HepG2 (cell line): ENCODE data around the gene CKS1B. TPM values are rescaled to one million over a fixed set of nuclear protein-coding genes. Genes with fewer than 3 reads are reported as not detected.

Experiments used
- AGO2 ChIP-seq: fragments of 200-400 bp; formaldehyde crosslinking; optimal IDR thresholded peaks from 2 replicates; pipeline ENCODE3; 2017; ENCODE audit warnings: mild to moderate bottlenecking, low read depth, low read length, moderate library complexity
- ASH2L ChIP-seq: fragments of 300-600, 200-600 bp; sonication (generic); IDR thresholded peaks from 2 replicates; pipeline ENCODE4 v1.7.0; 2017; ENCODE audit warnings: low read depth, mild to moderate bottlenecking, moderate library complexity, mixed read lengths, low read length; ENCODE audit not compliant: insufficient read length
- ATAD3A ChIP-seq: sonication (generic); formaldehyde crosslinking; IDR thresholded peaks from 2 replicates; pipeline ENCODE4 v1.4.0; 2020; ENCODE audit warnings: missing genetic modification reagents
- FOXK1 ChIP-seq: sonication (generic); formaldehyde crosslinking; IDR thresholded peaks from 2 replicates; pipeline ENCODE4 v1.4.0; 2020; ENCODE audit warnings: low read depth, missing genetic modification reagents, borderline replicate concordance
- HOXA3 ChIP-seq: sonication (generic); formaldehyde crosslinking; IDR thresholded peaks from 2 replicates; pipeline ENCODE4 v1.5.0; 2020; ENCODE audit warnings: missing genetic modification reagents
- HOXD1 ChIP-seq: sonication (generic); formaldehyde crosslinking; IDR thresholded peaks from 2 replicates; pipeline ENCODE4 v1.5.0; 2020; ENCODE audit warnings: missing genetic modification reagents
- MAZ ChIP-seq, 2 experiments: sonication (generic) in 1 of 2; formaldehyde crosslinking in 1 of 2; IDR thresholded peaks; 2 replicates each; pipeline versions ENCODE4 v1.5.0 to v1.6.1; 2012 to 2020; ENCODE audit warnings: low read depth in 2 of 2, mild to moderate bottlenecking in 2 of 2, borderline replicate concordance in 1 of 2, improper control_type of control experiment in 1 of 2, low read length in 1 of 2, missing genetic modification reagents in 1 of 2, moderate library complexity in 1 of 2
- MBD4 ChIP-seq: IDR thresholded peaks from 2 replicates; pipeline ENCODE4 v1.6.1; 2012; ENCODE audit warnings: low read length, inconsistent platforms, borderline replicate concordance
- MZF1 ChIP-seq: sonication (generic); formaldehyde crosslinking; IDR thresholded peaks from 2 replicates; pipeline ENCODE4 v1.8.1; 2023; ENCODE audit warnings: mild to moderate bottlenecking, missing genetic modification reagents, borderline replicate concordance
- SIN3B ChIP-seq: fragments of 150-350 bp; IDR thresholded peaks from 2 replicates; pipeline ENCODE4 v1.6.1; 2014; ENCODE audit warnings: low read length
- SKI ChIP-seq: fragments of 450-650 bp; IDR thresholded peaks from one replicate; pipeline ENCODE4 v1.6.1; 2018; ENCODE audit warnings: mild to moderate bottlenecking; ENCODE audit not compliant: partially characterized antibody
- SNRNP70 ChIP-seq: fragments of 200-400 bp; formaldehyde crosslinking; IDR thresholded peaks from 2 replicates; pipeline ENCODE4 v1.6.1; 2017; ENCODE audit warnings: mild to moderate bottlenecking, low read depth, low read length, moderate library complexity
- SRSF1 ChIP-seq: fragments of 200-400 bp; formaldehyde crosslinking; optimal IDR thresholded peaks from 2 replicates; pipeline ENCODE3; 2017; ENCODE audit warnings: mild to moderate bottlenecking, low read depth, low read length, moderate library complexity
- TAF15 ChIP-seq: fragments of 200-400 bp; formaldehyde crosslinking; IDR thresholded peaks from one replicate; pipeline ENCODE4 v1.6.1; 2018; ENCODE audit warnings: mild to moderate bottlenecking, low read depth, low read length; ENCODE audit not compliant: poor library complexity, severe bottlenecking
- U2AF1 ChIP-seq: fragments of 200-400 bp; formaldehyde crosslinking; optimal IDR thresholded peaks from 2 replicates; pipeline ENCODE3; 2017; ENCODE audit warnings: mild to moderate bottlenecking, low read depth, low read length
- ZNF20 ChIP-seq: sonication (generic); formaldehyde crosslinking; IDR thresholded peaks from 2 replicates; pipeline ENCODE4 v1.4.0; 2020; ENCODE audit warnings: mild to moderate bottlenecking, moderate library complexity, missing genetic modification reagents
- ZNF207 ChIP-seq: fragments of 450-650 bp; IDR thresholded peaks from 2 replicates; pipeline ENCODE4 v1.6.1; 2016; ENCODE audit warnings: antibody characterized with exemption, borderline replicate concordance
- ZNF672 ChIP-seq: sonication (generic); formaldehyde crosslinking; IDR thresholded peaks from 2 replicates; pipeline ENCODE4 v1.8.1; 2022; ENCODE audit warnings: missing genetic modification reagents
- ZNF766 ChIP-seq: sonication (generic); formaldehyde crosslinking; IDR thresholded peaks from 2 replicates; pipeline ENCODE4 v1.5.0; 2020; ENCODE audit warnings: missing genetic modification reagents, borderline replicate concordance
- ZNF768 ChIP-seq: sonication (generic); formaldehyde crosslinking; IDR thresholded peaks from 2 replicates; pipeline ENCODE4 v1.4.0; 2020; ENCODE audit warnings: missing genetic modification reagents
- ZNF782 ChIP-seq: sonication (generic); formaldehyde crosslinking; IDR thresholded peaks from 2 replicates; pipeline ENCODE4 v1.4.0; 2020; ENCODE audit warnings: missing genetic modification reagents, mild to moderate bottlenecking, borderline replicate concordance
- ZSCAN9 ChIP-seq: IDR thresholded peaks from 2 replicates; pipeline ENCODE4 v1.6.1; 2016; ENCODE audit warnings: borderline replicate concordance
- polyA plus RNA-seq, 8 experiments: library from polyadenylated mRNA; depleted of rRNA in 3 of 8; stranded (reverse) in 7 of 8; unstranded in 1 of 8; fragments of >200 nt; fragmentation: Illumina TruSeq in 4 of 8; extraction: Trizol in 4 of 8; gene quantifications; 2 replicates each; pipeline versions ENCODE4 v1.2.1 to v1.2.3, GENCODE V29; 2011 to 2016; ENCODE audit warnings: low read depth in 4 of 8, missing spikeins in 1 of 8, mixed read lengths in 1 of 8; ENCODE audit not compliant: insufficient read depth in 1 of 8
- total RNA-seq, 5 experiments: library from RNA; depleted of rRNA; stranded (reverse); fragments of >200 nt; fragmentation: Illumina TruSeq; extraction: Trizol; gene quantifications; 2 replicates each; pipeline ENCODE4 v1.2.3, GENCODE V29; 2016; ENCODE audit warnings: low read depth in 1 of 5
- TF ChIP-seq, protein P1 (sequence below): sonication (generic); formaldehyde crosslinking; IDR thresholded peaks from 2 replicates; pipeline ENCODE4 v1.8.1; 2023; ENCODE audit warnings: mild to moderate bottlenecking, missing genetic modification reagents
- TF ChIP-seq, protein P2 (sequence below): sonication (generic); formaldehyde crosslinking; conservative IDR thresholded peaks from 2 replicates; pipeline ENCODE4 v1.8.1; 2023; ENCODE audit warnings: missing genetic modification reagents
- TF ChIP-seq, protein P3 (sequence below): sonication (generic); formaldehyde crosslinking; IDR thresholded peaks from 2 replicates; pipeline ENCODE4 v1.4.0; 2020; ENCODE audit warnings: mild to moderate bottlenecking, missing genetic modification reagents
- TF ChIP-seq, protein P4 (sequence below): sonication (generic); formaldehyde crosslinking; IDR thresholded peaks from 2 replicates; pipeline ENCODE4 v1.8.0; 2022; ENCODE audit warnings: missing genetic modification reagents, low read depth, mild to moderate bottlenecking, borderline replicate concordance
- TF ChIP-seq, protein P5 (sequence below): IDR thresholded peaks from 2 replicates; pipeline ENCODE4 v1.6.1; 2016; ENCODE audit warnings: missing genetic modification reagents, missing compliant biosample characterization

The CKS1B gene
- total and polyA plus RNA-seq, 2 of the 13 experiments (the other 11 are each of a cell fraction or from before 2014, with no cell fraction given) = 217 to 222 TPM

DNA sequence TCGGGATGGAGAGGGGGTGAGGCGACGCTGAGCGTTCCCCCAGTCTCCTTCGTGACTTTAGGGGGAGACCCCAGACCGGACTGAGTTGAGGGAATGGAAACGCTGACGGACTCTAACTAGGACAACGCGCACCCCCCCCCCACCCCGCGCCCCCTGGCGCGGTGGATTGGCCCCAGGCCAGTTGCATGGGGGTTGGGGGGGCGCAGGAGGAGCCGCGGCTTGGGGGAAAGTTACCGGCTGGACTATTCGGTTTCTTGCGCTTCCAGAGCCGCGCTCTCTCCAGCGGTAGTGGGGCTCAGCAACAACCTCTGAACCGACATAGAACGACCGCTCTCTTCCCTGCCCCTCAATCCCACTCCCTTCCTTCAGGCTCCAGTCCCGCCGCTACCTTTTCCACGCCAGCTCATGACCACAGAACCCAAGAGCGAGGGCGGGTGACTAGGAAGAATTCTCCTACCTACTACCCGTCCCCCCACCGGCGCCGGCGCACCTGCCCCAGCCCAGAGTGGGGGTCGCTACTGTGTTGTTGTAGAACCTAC lies 28.8 kb downstream of the CKS1B start (continued):
- TF ChIP-seq MZF1 (CRISPR knock-in tag) = no peak
- 0 out of 2 replicates have a peak, but pooled peaks have one; percentile 28 for TF ChIP-seq ZNF768 (CRISPR knock-in tag)
- TF ChIP-seq FOXK1 (CRISPR knock-in tag) = no peak
- TF ChIP-seq ZNF207 = no peak
- no peak for TF ChIP-seq ZNF20 (CRISPR knock-in tag)
- TF ChIP-seq, protein P1, sequence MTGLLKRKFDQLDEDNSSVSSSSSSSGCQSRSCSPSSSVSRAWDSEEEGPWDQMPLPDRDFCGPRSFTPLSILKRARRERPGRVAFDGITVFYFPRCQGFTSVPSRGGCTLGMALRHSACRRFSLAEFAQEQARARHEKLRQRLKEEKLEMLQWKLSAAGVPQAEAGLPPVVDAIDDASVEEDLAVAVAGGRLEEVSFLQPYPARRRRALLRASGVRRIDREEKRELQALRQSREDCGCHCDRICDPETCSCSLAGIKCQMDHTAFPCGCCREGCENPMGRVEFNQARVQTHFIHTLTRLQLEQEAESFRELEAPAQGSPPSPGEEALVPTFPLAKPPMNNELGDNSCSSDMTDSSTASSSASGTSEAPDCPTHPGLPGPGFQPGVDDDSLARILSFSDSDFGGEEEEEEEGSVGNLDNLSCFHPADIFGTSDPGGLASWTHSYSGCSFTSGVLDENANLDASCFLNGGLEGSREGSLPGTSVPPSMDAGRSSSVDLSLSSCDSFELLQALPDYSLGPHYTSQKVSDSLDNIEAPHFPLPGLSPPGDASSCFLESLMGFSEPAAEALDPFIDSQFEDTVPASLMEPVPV (CRISPR knock-in tag) = no peak
- no peak for TF ChIP-seq HOXD1 (CRISPR knock-in tag)
- TF ChIP-seq ASH2L = no peak
- TF ChIP-seq SNRNP70 = no peak
- no peak for TF ChIP-seq SKI
- TF ChIP-seq, protein P2, sequence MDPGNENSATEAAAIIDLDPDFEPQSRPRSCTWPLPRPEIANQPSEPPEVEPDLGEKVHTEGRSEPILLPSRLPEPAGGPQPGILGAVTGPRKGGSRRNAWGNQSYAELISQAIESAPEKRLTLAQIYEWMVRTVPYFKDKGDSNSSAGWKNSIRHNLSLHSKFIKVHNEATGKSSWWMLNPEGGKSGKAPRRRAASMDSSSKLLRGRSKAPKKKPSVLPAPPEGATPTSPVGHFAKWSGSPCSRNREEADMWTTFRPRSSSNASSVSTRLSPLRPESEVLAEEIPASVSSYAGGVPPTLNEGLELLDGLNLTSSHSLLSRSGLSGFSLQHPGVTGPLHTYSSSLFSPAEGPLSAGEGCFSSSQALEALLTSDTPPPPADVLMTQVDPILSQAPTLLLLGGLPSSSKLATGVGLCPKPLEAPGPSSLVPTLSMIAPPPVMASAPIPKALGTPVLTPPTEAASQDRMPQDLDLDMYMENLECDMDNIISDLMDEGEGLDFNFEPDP = 0 out of 2 replicates have a peak, but pooled peaks have one; percentile 13
- no peak for TF ChIP-seq SIN3B
- TF ChIP-seq ZNF766 = no peak
- TF ChIP-seq ZNF782 = no peak
- TF ChIP-seq, protein P3, sequence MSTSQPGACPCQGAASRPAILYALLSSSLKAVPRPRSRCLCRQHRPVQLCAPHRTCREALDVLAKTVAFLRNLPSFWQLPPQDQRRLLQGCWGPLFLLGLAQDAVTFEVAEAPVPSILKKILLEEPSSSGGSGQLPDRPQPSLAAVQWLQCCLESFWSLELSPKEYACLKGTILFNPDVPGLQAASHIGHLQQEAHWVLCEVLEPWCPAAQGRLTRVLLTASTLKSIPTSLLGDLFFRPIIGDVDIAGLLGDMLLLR (CRISPR knock-in tag) = no peak
- no peak for TF ChIP-seq TAF15
- TF ChIP-seq AGO2 = peak; percentile 78
- TF ChIP-seq SRSF1 = no peak
- TF ChIP-seq MAZ (IDR thresholded peaks at IDR 0.05; ENCODE audit: borderline replicate concordance, low read depth, low read length) = 0 out of 2 replicates have a peak, but pooled peaks have one; percentile 9
- TF ChIP-seq MAZ (CRISPR knock-in tag; IDR thresholded peaks at IDR 0.05; ENCODE audit: low read depth) = no peak
- peak; percentile 46 for TF ChIP-seq U2AF1
- TF ChIP-seq, protein P4, sequence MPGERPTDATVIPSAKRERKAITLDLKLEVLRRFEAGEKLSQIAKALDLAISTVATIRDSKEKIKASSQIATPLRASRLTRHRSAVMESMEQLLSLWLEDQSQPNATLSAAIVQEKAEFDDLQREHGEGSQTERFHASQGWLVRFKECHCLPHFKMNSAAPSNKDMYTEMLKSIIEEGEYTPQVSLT (CRISPR knock-in tag) = no peak
- TF ChIP-seq HOXA3 (CRISPR knock-in tag) = 0 out of 2 replicates have a peak, but pooled peaks have one; percentile 11
- TF ChIP-seq, protein P5, sequence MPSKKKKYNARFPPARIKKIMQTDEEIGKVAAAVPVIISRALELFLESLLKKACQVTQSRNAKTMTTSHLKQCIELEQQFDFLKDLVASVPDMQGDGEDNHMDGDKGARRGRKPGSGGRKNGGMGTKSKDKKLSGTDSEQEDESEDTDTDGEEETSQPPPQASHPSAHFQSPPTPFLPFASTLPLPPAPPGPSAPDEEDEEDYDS (CRISPR knock-in tag) = no peak
- no peak for TF ChIP-seq ZSCAN9 (CRISPR knock-in tag)
- no peak for TF ChIP-seq ZNF672 (CRISPR knock-in tag)
- TF ChIP-seq MBD4 = no peak
- TF ChIP-seq ATAD3A = no peak
